Osteoblast (primary cell): Measurements from ENCODE around the gene SLC48A1. TPM values are rescaled to one million over a fixed set of nuclear protein-coding genes. Genes with fewer than 3 reads are reported as not detected.

ENCODE experiments used
- DNase-seq: peaks from one replicate; pipeline ENCODE4 v3.0.0; 2011; ENCODE audit warnings: low spot score, mixed read lengths; ENCODE audit not compliant: insufficient read length; ENCODE audit errors: missing footprints
- H2AFZ ChIP-seq: 2 replicates; pipeline ENCODE4 v1.6.0; 2011; ENCODE audit warnings: mild to moderate bottlenecking, low read length
- H3K27ac ChIP-seq: 2 replicates; pipeline ENCODE4 v1.5.1; 2011; ENCODE audit warnings: mild to moderate bottlenecking, low read depth, low read length, moderate library complexity
- H3K27me3 ChIP-seq: 2 replicates; pipeline ENCODE4 v1.6.0; 2012; ENCODE audit warnings: mild to moderate bottlenecking, control low read depth, inconsistent platforms, low read length, moderate library complexity; ENCODE audit not compliant: insufficient read depth
- H3K36me3 ChIP-seq: 2 replicates; pipeline ENCODE4 v1.5.1; 2011; ENCODE audit warnings: mild to moderate bottlenecking, low read length, control low read depth, moderate library complexity; ENCODE audit not compliant: insufficient read depth
- H3K4me1 ChIP-seq: 2 replicates; pipeline ENCODE4 v1.5.1; 2011; ENCODE audit warnings: mild to moderate bottlenecking, low read length, control low read depth, moderate library complexity; ENCODE audit not compliant: insufficient read depth
- H3K4me2 ChIP-seq: 2 replicates; pipeline ENCODE4 v1.6.0; 2011; ENCODE audit warnings: mild to moderate bottlenecking, low read length; ENCODE audit not compliant: insufficient read depth
- H3K4me3 ChIP-seq: fragments of 200-600 bp; sonication (generic); 3 replicates; pipeline ENCODE4 v1.5.1; 2012; ENCODE audit warnings: mild to moderate bottlenecking, low read length, inconsistent platforms; ENCODE audit not compliant: insufficient read depth
- H3K79me2 ChIP-seq: 2 replicates; pipeline ENCODE4 v1.6.0; 2012; ENCODE audit warnings: mild to moderate bottlenecking, low read length, control low read depth, inconsistent platforms; ENCODE audit not compliant: insufficient read depth
- H3K9me3 ChIP-seq: 2 replicates; pipeline ENCODE4 v1.5.1; 2011; ENCODE audit warnings: low read depth, low read length, control low read depth
- H4K20me1 ChIP-seq: 2 replicates; pipeline ENCODE4 v1.6.0; 2012; ENCODE audit warnings: mild to moderate bottlenecking, low read length, control low read depth; ENCODE audit not compliant: insufficient read depth
- CTCF ChIP-seq: IDR thresholded peaks from 2 replicates; pipeline ENCODE4 v1.5.1; 2011; ENCODE audit warnings: mild to moderate bottlenecking, low read depth, low read length, moderate library complexity; ENCODE audit errors: extremely low read depth
- total RNA-seq: library from RNA; depleted of rRNA; stranded (reverse); fragments of >200 nt; gene quantifications from 2 replicates; pipeline ENCODE4 v1.2.3, GENCODE V29; 2012

SLC48A1 gene
- total RNA-seq, 1 donor: 19.2 TPM

- DNase-seq: peak; percentile 63
- Histone ChIP-seq H3K27me3 (no peaks in the 10 kb centered on the region), H3K79me2 (no peaks in the 10 kb centered on the region), H3K4me2 (no peak overlapping the region), H3K4me1 (peaks cover 30% of the 10 kb centered on the region), H3K36me3 (no peaks in the 10 kb centered on the region), H3K27ac (no peak overlapping the region), H2AFZ (no peak overlapping the region), H3K9me3 (no peaks in the 10 kb centered on the region), H3K4me3 (no peak overlapping the region), H4K20me1 (no peaks in the 10 kb centered on the region)
- no peak for TF ChIP-seq CTCF
Observed at GRCh38 chr12:47734725-47735480, 38.1 kb upstream of the SLC48A1 start.

GRCh38 chr12:47735649-47736048 lies 37.4 kb upstream of the SLC48A1 start:
- Histone ChIP-seq H3K79me2 (no peaks in the 10 kb centered on the region), H3K4me2 (no peak overlapping the region), H3K27ac (no peak overlapping the region), H3K27me3 (no peaks in the 10 kb centered on the region), H4K20me1 (no peaks in the 10 kb centered on the region), H3K4me1 (peaks cover 22% of the 10 kb centered on the region), H3K4me3 (no peak overlapping the region), H3K36me3 (no peaks in the 10 kb centered on the region), H3K9me3 (no peaks in the 10 kb centered on the region), H2AFZ (no peak overlapping the region)
- TF ChIP-seq CTCF: no peak
- DNase-seq: peak; percentile 73

- Histone ChIP-seq H3K9me3 (no peaks in the 10 kb centered on the region), H3K27me3 (no peaks in the 10 kb centered on the region), H3K4me2 (no peak overlapping the region), H3K79me2 (no peaks in the 10 kb centered on the region), H3K36me3 (no peaks in the 10 kb centered on the region), H2AFZ (no peak overlapping the region), H3K27ac (no peak overlapping the region), H3K4me1 (peaks cover 22% of the 10 kb centered on the region), H4K20me1 (no peaks in the 10 kb centered on the region), H3K4me3 (no peak overlapping the region)
- TF ChIP-seq CTCF: no peak
- DNase-seq: peak; percentile 27
Observed at GRCh38 chr12:47736216-47736615, 36.8 kb upstream of the SLC48A1 start.

GRCh38 chr12:47736877-47737676 lies 36.0 kb upstream of the SLC48A1 start:
- Histone ChIP-seq H3K4me2 (peak overlapping the region; percentile 71), H3K27me3 (no peaks in the 10 kb centered on the region), H3K9me3 (no peaks in the 10 kb centered on the region), H3K79me2 (no peaks in the 10 kb centered on the region), H3K36me3 (no peaks in the 10 kb centered on the region), H3K4me1 (peaks cover 29% of the 10 kb centered on the region), H3K4me3 (peak overlapping the region; percentile 9), H3K27ac (peak overlapping the region; percentile 19), H4K20me1 (no peaks in the 10 kb centered on the region), H2AFZ (peak overlapping the region; percentile 73)
- no peak for TF ChIP-seq CTCF
- DNase-seq: peak; percentile 97
